HG03039 (cell line): Measurements from ENCODE around the gene PCDH9.
"Not testable (repeated sequence)": the region's sequence is repeated elsewhere in the genome, so short reads cannot be mapped to it uniquely, and the experiment has no call there.

Experiments
- ATAC-seq: cut with Tn5 transposase; IDR thresholded peaks from one replicate; pipeline ENCODE4 v1.9.1; 2021; ENCODE audit warnings: mild to moderate bottlenecking, moderate library complexity; ENCODE audit not compliant: unreplicated experiment

Gene PCDH9

GRCh38 chr13:66335626-66336025 is 894.5 kb downstream of the PCDH9 start:
- ATAC-seq, result no peak

- no peak for ATAC-seq
Observed at GRCh38 chr13:66329988-66330451, 900.1 kb downstream of the PCDH9 start.

- ATAC-seq, result no peak
Observed at GRCh38 chr13:66328476-66328875, 901.7 kb downstream of the PCDH9 start.

- ATAC-seq, result no peak
Observed at GRCh38 chr13:66323745-66324347, 906.3 kb downstream of the PCDH9 start.

GRCh38 chr13:66322936-66323335 is 907.2 kb downstream of the PCDH9 start:
- ATAC-seq, result no peak

- no peak for ATAC-seq
Observed at GRCh38 chr13:66322193-66322740, 907.9 kb downstream of the PCDH9 start.

- ATAC-seq, result no peak
Observed at GRCh38 chr13:66314911-66315310, 915.2 kb downstream of the PCDH9 start.

GRCh38 chr13:66313413-66313812 is 916.7 kb downstream of the PCDH9 start:
- ATAC-seq, result no peak

- no peak for ATAC-seq
Observed at GRCh38 chr13:66312312-66313087, 917.6 kb downstream of the PCDH9 start.

- ATAC-seq, result no peak
Observed at GRCh38 chr13:66305961-66306617, 924.0 kb downstream of the PCDH9 start.

- no peak for ATAC-seq
Observed at GRCh38 chr13:66301482-66301881, 928.7 kb downstream of the PCDH9 start.

- ATAC-seq, result no peak
Observed at GRCh38 chr13:66301006-66301405, 929.1 kb downstream of the PCDH9 start.

GRCh38 chr13:66296875-66297274 is 933.3 kb downstream of the PCDH9 start:
- ATAC-seq, result no peak

- no peak for ATAC-seq
Observed at GRCh38 chr13:66296328-66296727, 933.8 kb downstream of the PCDH9 start.

- not testable (repeated sequence) for ATAC-seq
Observed at GRCh38 chr13:66286806-66287205, 943.3 kb downstream of the PCDH9 start.

- ATAC-seq, result no peak
Observed at GRCh38 chr13:66275416-66275815, 954.7 kb downstream of the PCDH9 start.

GRCh38 chr13:66273011-66273410 is 957.1 kb downstream of the PCDH9 start:
- ATAC-seq, result no peak

- no peak for ATAC-seq
Observed at GRCh38 chr13:66266761-66267160, 963.4 kb downstream of the PCDH9 start.

- no peak for ATAC-seq
Observed at GRCh38 chr13:66266348-66266747, 963.8 kb downstream of the PCDH9 start.

- ATAC-seq, result no peak
Observed at GRCh38 chr13:66265371-66265770, 964.8 kb downstream of the PCDH9 start.

GRCh38 chr13:66264971-66265370 is 965.2 kb downstream of the PCDH9 start:
- no peak for ATAC-seq

- no peak for ATAC-seq
Observed at GRCh38 chr13:66262330-66262729, 967.8 kb downstream of the PCDH9 start.
